Measurements from ENCODE around the gene WBP1. TPM values are rescaled to one million over a fixed set of nuclear protein-coding genes. Genes with fewer than 3 reads are reported as not detected.

WBP1 gene
- total RNA-seq, 1 donor from 2014 or later: 27.1 TPM

GRCh38 chr2:74501335-74502071, 43.3 kb downstream of the WBP1 start:
- H3K9me3 ChIP-seq (ENCODE audit: control insufficient read depth in 3 of 3, low read length in 3 of 3): no peaks in the 10 kb centered on the region
- no peak overlapping the region for H3K4me3 ChIP-seq (ENCODE audit: low read length in 3 of 3)
- peaks cover 37 to 42% (median 38%) of the 10 kb centered on the region in 3 donors for H3K4me1 ChIP-seq (ENCODE audit: control insufficient read depth in 3 of 3, insufficient read depth in 3 of 3, low read length in 3 of 3)
- peaks cover 54 to 82% (median 65%) of the 10 kb centered on the region in 3 donors for H3K27me3 ChIP-seq (ENCODE audit: control insufficient read depth in 3 of 3, insufficient read depth in 3 of 3, low read length in 3 of 3)
- H3K27ac ChIP-seq (ENCODE audit: low read depth, low read length): no peak overlapping the region
- peaks cover 15 to 16% (median 15%) of the 10 kb centered on the region in 3 donors for H3K36me3 ChIP-seq (ENCODE audit: control insufficient read depth in 3 of 3, insufficient read depth in 3 of 3, low read length in 3 of 3)
- H3K9ac ChIP-seq (ENCODE audit: low read depth in 1 of 3, low read length in 3 of 3): no peak overlapping the region

- H3K27ac ChIP-seq (ENCODE audit: low read depth, low read length): peak overlapping the region; percentile 77
- H3K36me3 ChIP-seq (ENCODE audit: control insufficient read depth in 3 of 3, insufficient read depth in 3 of 3, low read length in 3 of 3): peaks cover 16 to 19% (median 18%) of the 10 kb centered on the region in 3 donors
- H3K9me3 ChIP-seq (ENCODE audit: control insufficient read depth in 3 of 3, low read length in 3 of 3): no peaks in the 10 kb centered on the region
- H3K9ac ChIP-seq (ENCODE audit: low read depth in 1 of 3, low read length in 3 of 3): peak overlapping the region; percentile 59 to 79 (median 79)
- H3K4me1 ChIP-seq (ENCODE audit: control insufficient read depth in 3 of 3, insufficient read depth in 3 of 3, low read length in 3 of 3): peaks cover 42 to 47% (median 45%) of the 10 kb centered on the region in 3 donors
- peak overlapping the region; percentile 61 to 86 (median 74) for H3K4me3 ChIP-seq (ENCODE audit: low read length in 3 of 3)
- peaks cover 50 to 80% (median 59%) of the 10 kb centered on the region in 3 donors for H3K27me3 ChIP-seq (ENCODE audit: control insufficient read depth in 3 of 3, insufficient read depth in 3 of 3, low read length in 3 of 3)
Observed at GRCh38 chr2:74502147-74502719, 44.0 kb downstream of the WBP1 start.

GRCh38 chr2:74502720-74503505, 44.7 kb downstream of the WBP1 start:
- no peaks in the 10 kb centered on the region for H3K9me3 ChIP-seq (ENCODE audit: control insufficient read depth in 3 of 3, low read length in 3 of 3)
- H3K4me1 ChIP-seq (ENCODE audit: control insufficient read depth in 3 of 3, insufficient read depth in 3 of 3, low read length in 3 of 3): peaks cover 38 to 44% (median 40%) of the 10 kb centered on the region in 3 donors
- peak overlapping the region; percentile 61 to 86 (median 74) for H3K4me3 ChIP-seq (ENCODE audit: low read length in 3 of 3)
- H3K27ac ChIP-seq (ENCODE audit: low read depth, low read length): peak overlapping the region; percentile 77
- H3K27me3 ChIP-seq (ENCODE audit: control insufficient read depth in 3 of 3, insufficient read depth in 3 of 3, low read length in 3 of 3): peaks cover 45 to 73% (median 52%) of the 10 kb centered on the region in 3 donors
- H3K9ac ChIP-seq (ENCODE audit: low read depth in 1 of 3, low read length in 3 of 3): peak overlapping the region; percentile 59 to 79 (median 79)
- peaks cover 16 to 19% (median 18%) of the 10 kb centered on the region in 3 donors for H3K36me3 ChIP-seq (ENCODE audit: control insufficient read depth in 3 of 3, insufficient read depth in 3 of 3, low read length in 3 of 3)

- peaks cover 31 to 40% (median 33%) of the 10 kb centered on the region in 3 donors for H3K4me1 ChIP-seq (ENCODE audit: control insufficient read depth in 3 of 3, insufficient read depth in 3 of 3, low read length in 3 of 3)
- peaks cover 16 to 19% (median 18%) of the 10 kb centered on the region in 3 donors for H3K36me3 ChIP-seq (ENCODE audit: control insufficient read depth in 3 of 3, insufficient read depth in 3 of 3, low read length in 3 of 3)
- no peaks in the 10 kb centered on the region for H3K9me3 ChIP-seq (ENCODE audit: control insufficient read depth in 3 of 3, low read length in 3 of 3)
- peak overlapping the region; percentile 59 to 79 (median 79) for H3K9ac ChIP-seq (ENCODE audit: low read depth in 1 of 3, low read length in 3 of 3)
- H3K27me3 ChIP-seq (ENCODE audit: control insufficient read depth in 3 of 3, insufficient read depth in 3 of 3, low read length in 3 of 3): peaks cover 37 to 65% (median 43%) of the 10 kb centered on the region in 3 donors
- peak overlapping the region; percentile 61 to 86 (median 74) for H3K4me3 ChIP-seq (ENCODE audit: low read length in 3 of 3)
- peak overlapping the region; percentile 77 for H3K27ac ChIP-seq (ENCODE audit: low read depth, low read length)
Observed at GRCh38 chr2:74503506-74504475, 45.6 kb downstream of the WBP1 start.

- Histone ChIP-seq H3K9ac (ENCODE audit: low read depth in 1 of 3, low read length in 3 of 3) (no peak overlapping the region), H3K27ac (ENCODE audit: low read depth, low read length) (peak overlapping the region; percentile 77), H3K36me3 (ENCODE audit: control insufficient read depth in 3 of 3, insufficient read depth in 3 of 3, low read length in 3 of 3) (peaks cover 16 to 19% (median 18%) of the 10 kb centered on the region in 3 donors), H3K9me3 (ENCODE audit: control insufficient read depth in 3 of 3, low read length in 3 of 3) (no peaks in the 10 kb centered on the region), H3K4me1 (ENCODE audit: control insufficient read depth in 3 of 3, insufficient read depth in 3 of 3, low read length in 3 of 3) (peaks cover 26 to 34% (median 26%) of the 10 kb centered on the region in 3 donors), H3K27me3 (ENCODE audit: control insufficient read depth in 3 of 3, insufficient read depth in 3 of 3, low read length in 3 of 3) (peaks cover 31 to 58% (median 37%) of the 10 kb centered on the region in 3 donors), H3K4me3 (ENCODE audit: low read length in 3 of 3) (peak overlapping the region in 1 of 3 donors; percentile 86)
Observed at GRCh38 chr2:74504591-74504990, 46.4 kb downstream of the WBP1 start.

GRCh38 chr2:74505448-74506246, 47.4 kb downstream of the WBP1 start:
- H3K9me3 ChIP-seq (ENCODE audit: control insufficient read depth in 3 of 3, low read length in 3 of 3): no peaks in the 10 kb centered on the region
- peaks cover 31 to 53% (median 36%) of the 10 kb centered on the region in 3 donors for H3K27me3 ChIP-seq (ENCODE audit: control insufficient read depth in 3 of 3, insufficient read depth in 3 of 3, low read length in 3 of 3)
- H3K4me3 ChIP-seq (ENCODE audit: low read length in 3 of 3): peak overlapping the region; percentile 3 to 29 (median 7)
- H3K36me3 ChIP-seq (ENCODE audit: control insufficient read depth in 3 of 3, insufficient read depth in 3 of 3, low read length in 3 of 3): peaks cover 16 to 19% (median 18%) of the 10 kb centered on the region in 3 donors
- H3K27ac ChIP-seq (ENCODE audit: low read depth, low read length): no peak overlapping the region
- peaks cover 24 to 31% (median 26%) of the 10 kb centered on the region in 3 donors for H3K4me1 ChIP-seq (ENCODE audit: control insufficient read depth in 3 of 3, insufficient read depth in 3 of 3, low read length in 3 of 3)
- H3K9ac ChIP-seq (ENCODE audit: low read depth in 1 of 3, low read length in 3 of 3): peak overlapping the region in 1 of 3 donors; percentile 25

- Histone ChIP-seq H3K27ac (ENCODE audit: low read depth, low read length) (peak within 1 kb of the TSS; percentile 98), H3K36me3 (ENCODE audit: control insufficient read depth in 3 of 3, insufficient read depth in 3 of 3, low read length in 3 of 3) (peaks cover 16 to 19% (median 18%) of the 10 kb centered on the region in 3 donors), H3K4me1 (ENCODE audit: control insufficient read depth in 3 of 3, insufficient read depth in 3 of 3, low read length in 3 of 3) (peaks cover 24 to 30% (median 26%) of the 10 kb centered on the region in 3 donors), H3K27me3 (ENCODE audit: control insufficient read depth in 3 of 3, insufficient read depth in 3 of 3, low read length in 3 of 3) (peaks cover 34 to 54% (median 36%) of the 10 kb centered on the region in 3 donors), H3K9ac (ENCODE audit: low read depth in 1 of 3, low read length in 3 of 3) (peak within 1 kb of the TSS; percentile 88 to 99 (median 98)), H3K9me3 (ENCODE audit: control insufficient read depth in 3 of 3, low read length in 3 of 3) (no peaks in the 10 kb centered on the region), H3K4me3 (ENCODE audit: low read length in 3 of 3) (peak within 1 kb of the TSS; percentile 97 to 100 (median 99))
Observed at GRCh38 chr2:74507145-74507925, 49.1 kb downstream of the WBP1 start, which contains the start of gene PCGF1. TSS of gene PCGF1 (minus strand) at chr2:74507695. CDS start at chr2:74507668, 27 bp downstream.

Data from skeletal muscle tissue (tissue), 4 donors.